Measurements from ENCODE around the gene NFE2L2. TPM values are rescaled to one million over a fixed set of nuclear protein-coding genes. Genes with fewer than 3 reads are reported as not detected.

The NFE2L2 gene
- total RNA-seq, 5 donors from 2014 or later (not counting 1 experiment from before 2014, with no cell fraction given), result 54.3 to 77.0 (median 73.8) TPM

DNA sequence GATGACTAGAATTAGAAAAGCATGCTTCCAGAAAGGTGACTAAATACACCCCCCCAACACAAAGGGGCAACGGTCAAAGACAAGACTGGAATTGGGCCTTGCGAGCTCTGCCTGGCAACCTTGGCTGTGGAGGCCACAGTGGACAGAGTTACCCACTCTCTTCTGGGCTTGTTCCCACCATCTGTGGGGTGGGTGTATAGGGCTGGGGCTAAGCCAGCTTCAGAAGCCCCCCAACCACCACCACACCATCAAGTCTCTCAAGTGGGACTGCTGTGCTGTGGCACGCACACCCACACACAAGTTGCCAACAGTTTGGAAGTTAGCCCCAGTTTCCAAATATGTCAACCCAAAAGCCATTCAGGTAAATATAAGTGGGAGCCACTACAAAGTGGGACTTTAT lies 7.8 kb downstream of the NFE2L2 start:
- ChIA-PET POLR2A (interaction anchor here in 1 of 2 donors (1.5 kb wide), 1 partner anchor 13 kb away, joined by 3 read pairs; no protein-coding TSS in a partner anchor), CTCF (interaction anchor here in 1 of 2 donors (0.6 kb wide), 1 partner anchor 58 kb away, joined by 10 read pairs; no protein-coding TSS in a partner anchor)
- Histone ChIP-seq H3K4me3 (ENCODE audit: control insufficient read depth in 1 of 2, extremely low read depth in 1 of 2, low read length in 1 of 2) (no peak overlapping the region), H3K9me3 (no peaks in the 10 kb centered on the region), H3K27ac (ENCODE audit: low read length) (no peak overlapping the region), H3K4me1 (ENCODE audit: control insufficient read depth in 1 of 2, extremely low read depth in 1 of 2, insufficient read depth in 2 of 2, low read length in 2 of 2) (peaks cover 61 to 70% of the 10 kb centered on the region in 2 experiments), H3K27me3 (replicated peaks in 1 of 2; ENCODE audit: control insufficient read depth in 2 of 2, extremely low read depth in 1 of 2, insufficient read depth in 2 of 2, low read length in 1 of 2) (no peaks in the 10 kb centered on the region), H3K36me3 (ENCODE audit: control insufficient read depth in 2 of 2, extremely low read depth in 1 of 2, insufficient read depth in 1 of 2, low read length in 1 of 2) (peaks cover 0 to 8% of the 10 kb centered on the region in 2 donors)
- H3K27ac Mint-ChIP-seq, result peak overlapping the region in 1 of 2 donors; percentile 73
- DNase-seq, result no peak
- peaks cover 51% of the 10 kb centered on the region for H3K36me3 Mint-ChIP-seq
- H3K4me1 Mint-ChIP-seq, result peaks cover 88 to 94% (median 94%) of the 10 kb centered on the region in 3 donors
- no CpG with 5 or more reads among the region's 3 CpGs for WGBS (ENCODE audit: insufficient coverage)
- H3K9me3 Mint-ChIP-seq, result peaks cover 0 to 4% (median 3%) of the 10 kb centered on the region in 3 donors
- no peaks in the 10 kb centered on the region for H3K27me3 Mint-ChIP-seq
- peak overlapping the region; percentile 17 to 96 (median 52) for H3K4me3 Mint-ChIP-seq
- no peak for ATAC-seq (replicated peaks in 1 of 4)

DNA sequence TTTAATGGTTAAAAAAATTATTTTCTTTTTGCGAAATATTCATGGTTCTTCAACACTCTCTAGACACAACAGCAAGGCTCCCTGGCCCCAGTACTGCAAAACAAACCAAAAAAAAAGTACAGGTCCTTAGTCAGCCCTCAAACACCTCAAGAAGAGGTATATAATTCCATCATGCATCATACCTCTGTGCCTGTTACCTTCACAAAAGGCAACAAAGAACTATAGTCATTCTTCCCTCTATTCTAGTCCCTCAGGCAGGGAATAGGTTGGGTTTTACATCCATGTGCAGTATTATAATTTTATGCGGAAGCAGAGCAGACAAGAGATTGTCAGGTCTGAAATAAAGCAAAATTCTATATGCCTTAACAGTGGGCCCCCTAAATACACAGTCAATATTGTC lies 8.5 kb downstream of the NFE2L2 start:
- H3K9me3 Mint-ChIP-seq, result peaks cover 0 to 4% (median 3%) of the 10 kb centered on the region in 3 donors
- peaks cover 56% of the 10 kb centered on the region for H3K36me3 Mint-ChIP-seq
- POLR2A ChIA-PET, result interaction anchor here in 1 of 2 donors (0.6 to 2.4 kb wide), 3 partner anchors 8 to 311 kb away, joined by 4 to 24 read pairs (median 8); partner anchors contain the start of gene NFE2L2
- Histone ChIP-seq H3K27me3 (replicated peaks in 1 of 2; ENCODE audit: control insufficient read depth in 2 of 2, extremely low read depth in 1 of 2, insufficient read depth in 2 of 2, low read length in 1 of 2) (no peaks in the 10 kb centered on the region), H3K27ac (ENCODE audit: low read length) (no peak overlapping the region), H3K9me3 (no peaks in the 10 kb centered on the region), H3K4me3 (ENCODE audit: control insufficient read depth in 1 of 2, extremely low read depth in 1 of 2, low read length in 1 of 2) (no peak overlapping the region), H3K4me1 (ENCODE audit: control insufficient read depth in 1 of 2, extremely low read depth in 1 of 2, insufficient read depth in 2 of 2, low read length in 2 of 2) (peaks cover 56 to 71% of the 10 kb centered on the region in 2 experiments), H3K36me3 (ENCODE audit: control insufficient read depth in 2 of 2, extremely low read depth in 1 of 2, insufficient read depth in 1 of 2, low read length in 1 of 2) (peaks cover 0 to 11% of the 10 kb centered on the region in 2 donors)
- CTCF ChIA-PET, result interaction anchor here in 1 of 2 donors (1.5 to 2.3 kb wide), 2 partner anchors 16 to 92 kb away, joined by 3 to 8 read pairs; no protein-coding TSS in a partner anchor
- H3K4me3 Mint-ChIP-seq, result peak overlapping the region; percentile 17 to 96 (median 29)
- no peaks in the 10 kb centered on the region for H3K27me3 Mint-ChIP-seq
- DNase-seq (no peak), ATAC-seq (replicated peaks in 1 of 4) (no peak)
- H3K4me1 Mint-ChIP-seq, result peaks cover 88 to 94% (median 94%) of the 10 kb centered on the region in 3 donors
- H3K27ac Mint-ChIP-seq, result peak overlapping the region in 1 of 2 donors; percentile 19
- no CpG with 5 or more reads among the region's 2 CpGs for WGBS (ENCODE audit: insufficient coverage)

GRCh38 chr2:177255227-177255601 lies 9.3 kb downstream of the NFE2L2 start:
- Histone ChIP-seq H3K4me3 (ENCODE audit: control insufficient read depth in 1 of 2, extremely low read depth in 1 of 2, low read length in 1 of 2) (no peak overlapping the region), H3K27ac (ENCODE audit: low read length) (no peak overlapping the region), H3K4me1 (ENCODE audit: control insufficient read depth in 1 of 2, extremely low read depth in 1 of 2, insufficient read depth in 2 of 2, low read length in 2 of 2) (peaks cover 52 to 67% of the 10 kb centered on the region in 2 experiments), H3K36me3 (ENCODE audit: control insufficient read depth in 2 of 2, extremely low read depth in 1 of 2, insufficient read depth in 1 of 2, low read length in 1 of 2) (peaks cover 0 to 16% of the 10 kb centered on the region in 2 donors), H3K27me3 (replicated peaks in 1 of 2; ENCODE audit: control insufficient read depth in 2 of 2, extremely low read depth in 1 of 2, insufficient read depth in 2 of 2, low read length in 1 of 2) (no peaks in the 10 kb centered on the region), H3K9me3 (no peaks in the 10 kb centered on the region)
- peak overlapping the region in 1 of 2 donors; percentile 22 for H3K27ac Mint-ChIP-seq
- no peaks in the 10 kb centered on the region for H3K27me3 Mint-ChIP-seq
- no peak for ATAC-seq (replicated peaks in 1 of 4)
- WGBS (ENCODE audit: insufficient coverage), result 100% methylated on average over 1 of the region's 2 CpGs
- CTCF ChIA-PET, result interaction anchor here (0.8 to 2.3 kb wide), 5 partner anchors 9 to 91 kb away, joined by 3 to 8 read pairs (median 4); no protein-coding TSS in a partner anchor
- H3K36me3 Mint-ChIP-seq, result peaks cover 56% of the 10 kb centered on the region
- DNase-seq, result no peak
- H3K4me3 Mint-ChIP-seq, result peak overlapping the region in 2 of 3 donors; percentile 6 to 96
- POLR2A ChIA-PET, result interaction anchor here (0.6 to 2.4 kb wide), 4 partner anchors 9 to 235 kb away, joined by 3 to 24 read pairs (median 4); partner anchors contain the start of gene NFE2L2 (in 2 of the 2)
- peaks cover 0 to 4% (median 3%) of the 10 kb centered on the region in 3 donors for H3K9me3 Mint-ChIP-seq
- H3K4me1 Mint-ChIP-seq, result peaks cover 89 to 96% (median 96%) of the 10 kb centered on the region in 3 donors

DNA sequence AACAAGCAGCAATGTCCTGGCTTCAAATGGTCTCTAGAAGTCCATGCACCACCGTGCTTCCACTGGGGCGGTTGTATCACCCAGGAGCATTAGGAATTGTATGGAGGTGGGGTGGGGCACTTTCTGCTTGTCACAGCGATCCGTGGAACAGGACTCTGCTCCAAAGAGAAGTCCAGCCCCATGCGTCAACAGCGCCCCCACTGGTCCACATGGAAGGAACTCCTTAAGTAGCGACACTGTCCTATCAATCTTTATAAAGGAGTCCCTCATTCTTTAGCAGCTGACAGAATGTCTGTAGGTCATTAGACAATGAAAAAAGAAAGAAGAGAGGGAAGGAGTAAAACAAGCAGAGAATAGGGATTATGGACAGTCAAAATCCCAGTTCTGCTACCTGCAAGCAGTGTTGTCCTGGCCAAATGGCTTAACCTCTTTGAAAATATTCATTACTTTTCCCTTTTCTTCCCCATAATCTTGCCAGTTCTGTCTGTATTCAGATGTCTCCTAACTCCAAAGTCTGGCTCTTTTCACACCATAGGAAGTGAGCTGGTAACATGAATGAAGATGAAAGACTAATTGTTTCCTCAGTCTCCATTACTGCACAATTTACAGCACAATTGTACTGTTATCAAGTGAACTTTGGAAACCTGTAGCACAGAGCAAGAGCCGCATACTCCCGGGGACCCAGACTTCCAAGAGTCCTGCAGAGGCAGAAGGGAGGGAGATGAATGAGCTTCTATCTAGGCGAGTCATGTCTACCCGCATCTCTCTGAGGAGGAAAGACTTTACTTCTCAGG lies 9.9 kb downstream of the NFE2L2 start:
- Histone ChIP-seq H3K27ac (ENCODE audit: low read length) (no peak overlapping the region), H3K27me3 (replicated peaks in 1 of 2; ENCODE audit: control insufficient read depth in 2 of 2, extremely low read depth in 1 of 2, insufficient read depth in 2 of 2, low read length in 1 of 2) (no peaks in the 10 kb centered on the region), H3K36me3 (ENCODE audit: control insufficient read depth in 2 of 2, extremely low read depth in 1 of 2, insufficient read depth in 1 of 2, low read length in 1 of 2) (peaks cover 0 to 16% of the 10 kb centered on the region in 2 donors), H3K4me1 (ENCODE audit: control insufficient read depth in 1 of 2, extremely low read depth in 1 of 2, insufficient read depth in 2 of 2, low read length in 2 of 2) (peaks cover 49 to 65% of the 10 kb centered on the region in 2 experiments), H3K4me3 (ENCODE audit: control insufficient read depth in 1 of 2, extremely low read depth in 1 of 2, low read length in 1 of 2) (no peak overlapping the region), H3K9me3 (no peaks in the 10 kb centered on the region)
- Mint-ChIP-seq H3K9me3 (peaks cover 0 to 4% (median 3%) of the 10 kb centered on the region in 3 donors), H3K4me3 (peak overlapping the region in 2 of 3 donors; percentile 6 to 96), H3K4me1 (peaks cover 90 to 97% (median 96%) of the 10 kb centered on the region in 3 donors), H3K27me3 (no peaks in the 10 kb centered on the region), H3K36me3 (peaks cover 53% of the 10 kb centered on the region), H3K27ac (peak overlapping the region; percentile 4 to 5)
- ChIA-PET POLR2A (interaction anchor here (0.6 to 2.4 kb wide), 4 partner anchors 10 to 29 kb away, joined by 3 to 24 read pairs (median 4); partner anchors contain the start of gene NFE2L2 (in 2 of the 2)), CTCF (interaction anchor here (0.5 to 2.3 kb wide), 8 partner anchors 8 to 120 kb away, joined by 3 to 8 read pairs (median 4); no protein-coding TSS in a partner anchor)
- DNase-seq, result peak in 3 of 35 experiments; percentile 10 to 25 (median 14)
- no peak for ATAC-seq (replicated peaks in 1 of 4)
- 100% methylated on average over 2 of the region's 11 CpGs for WGBS (ENCODE audit: insufficient coverage)

GRCh38 chr2:177253704-177254103 lies 10.8 kb downstream of the NFE2L2 start:
- POLR2A ChIA-PET, result interaction anchor here (1.1 to 2.4 kb wide), 2 partner anchors 10 to 21 kb away, joined by 3 to 9 read pairs; partner anchors contain the start of gene NFE2L2 (in 1 of the 2)
- peaks cover 0 to 16% of the 10 kb centered on the region in 2 donors for H3K36me3 ChIP-seq (ENCODE audit: control insufficient read depth in 2 of 2, extremely low read depth in 1 of 2, insufficient read depth in 1 of 2, low read length in 1 of 2)
- Mint-ChIP-seq H3K9me3 (peaks cover 0 to 4% (median 3%) of the 10 kb centered on the region in 3 donors), H3K27me3 (no peaks in the 10 kb centered on the region), H3K27ac (peak overlapping the region; percentile 4 to 64), H3K4me1 (peaks cover 88 to 92% (median 91%) of the 10 kb centered on the region in 3 donors), H3K4me3 (peak overlapping the region in 2 of 3 donors; percentile 10 to 96), H3K36me3 (peaks cover 48% of the 10 kb centered on the region)
- H3K9me3 ChIP-seq, result no peaks in the 10 kb centered on the region
- no CpG with 5 or more reads among the region's 3 CpGs for WGBS (ENCODE audit: insufficient coverage)
- H3K4me3 ChIP-seq (ENCODE audit: control insufficient read depth in 1 of 2, extremely low read depth in 1 of 2, low read length in 1 of 2), result no peak overlapping the region
- H3K4me1 ChIP-seq (ENCODE audit: control insufficient read depth in 1 of 2, extremely low read depth in 1 of 2, insufficient read depth in 2 of 2, low read length in 2 of 2), result peaks cover 49 to 64% of the 10 kb centered on the region in 2 experiments
- no peak for DNase-seq
- H3K27ac ChIP-seq (ENCODE audit: low read length), result no peak overlapping the region
- H3K27me3 ChIP-seq (replicated peaks in 1 of 2; ENCODE audit: control insufficient read depth in 2 of 2, extremely low read depth in 1 of 2, insufficient read depth in 2 of 2, low read length in 1 of 2), result no peaks in the 10 kb centered on the region
- CTCF ChIA-PET, result interaction anchor here (1.0 to 5.2 kb wide), 4 partner anchors 10 to 90 kb away, joined by 3 to 28 read pairs (median 6); partner anchors contain the start of gene NFE2L2 (in 1 of the 2)
- no peak for ATAC-seq (replicated peaks in 1 of 4)
